Bronchus fibroblast of lung (primary cell): ENCODE measurements around the gene EIF5A. TPM values are rescaled to one million over a fixed set of nuclear protein-coding genes. Genes with fewer than 3 reads are reported as not detected.

Experiments
- total RNA-seq: library from RNA; depleted of rRNA; stranded (reverse); fragments of >200 nt; gene quantifications from 2 replicates; pipeline ENCODE4 v1.2.3, GENCODE V29; 2015

Gene EIF5A
- 783 and 934 TPM in 2 replicates for total RNA-seq

GRCh38 chr17:7306911-7307685 is at the start of gene EIF5A:
TSS of gene EIF5A (plus strand) at chr17:7307628. CDS start at chr17:7309636, 2,008 bp downstream.

GRCh38 chr17:7262192-7262934 is 45.1 kb upstream of the EIF5A start, which contains the start of gene CLDN7:
TSS of gene CLDN7 (minus strand) at chr17:7262478. CDS start at chr17:7262043, 435 bp downstream.

GRCh38 chr17:7281074-7281952 is 26.1 kb upstream of the EIF5A start, which contains the start of gene SLC2A4:
TSS of gene SLC2A4 (plus strand) at chr17:7281718. CDS start at chr17:7281935, 217 bp downstream.

GRCh38 chr17:7294614-7295153 is 12.7 kb upstream of the EIF5A start, which contains the start of gene YBX2:
TSS of gene YBX2 (minus strand) at chr17:7294639. CDS start at chr17:7294500, 139 bp downstream.

GRCh38 chr17:7314719-7315569 is 7.5 kb downstream of the EIF5A start, which contains the start of gene GPS2:
TSS of gene GPS2 (minus strand) at chr17:7315360. CDS start at chr17:7315052, 308 bp downstream.

GRCh38 chr17:7328840-7329373 is 21.5 kb downstream of the EIF5A start, which contains the start of gene NEURL4:
TSS of gene NEURL4 (minus strand) at chr17:7329335. CDS start at chr17:7329312, 23 bp downstream.

GRCh38 chr17:7336240-7337175 is 29.1 kb downstream of the EIF5A start, which contains the start of gene ACAP1:
TSS of gene ACAP1 (plus strand) at chr17:7336529. CDS start at chr17:7336735, 206 bp downstream.

GRCh38 chr17:7351665-7352502 is 44.5 kb downstream of the EIF5A start, which contains the start of gene KCTD11:
TSS of gene KCTD11 (plus strand) at chr17:7352162.

GRCh38 chr17:7355053-7355452 is 47.6 kb downstream of the EIF5A start, which contains the start of gene TMEM95:
TSS of gene TMEM95 (plus strand) at chr17:7355156. CDS start at chr17:7355205, 49 bp downstream.

Other genes with a start within 250 kb of the EIF5A start
- not detected in 2 replicates for gene CLEC10A, start 227.4 kb upstream of the EIF5A start, total RNA-seq
- not detected in 2 replicates for gene ASGR2, start 192.8 kb upstream of the EIF5A start, total RNA-seq
- gene ASGR1, start 128.3 kb upstream of the EIF5A start, total RNA-seq = 0.34 and 1.2 TPM in 2 replicates
- gene DLG4, start 87.8 kb upstream of the EIF5A start, total RNA-seq = 7.9 and 8.9 TPM in 2 replicates
- gene ACADVL, start 87.7 kb upstream of the EIF5A start, total RNA-seq = 179 and 194 TPM in 2 replicates
- gene DVL2, start 73.1 kb upstream of the EIF5A start, total RNA-seq = 57.5 and 65.3 TPM in 2 replicates
- 41.5 and 42.4 TPM in 2 replicates for gene PHF23, start 68.2 kb upstream of the EIF5A start, total RNA-seq
- gene GABARAP, start 65.2 kb upstream of the EIF5A start, total RNA-seq = 213 and 286 TPM in 2 replicates
- 58.0 and 67.5 TPM in 2 replicates for gene CTDNEP1, start 55.9 kb upstream of the EIF5A start, total RNA-seq
- 37.8 and 40.9 TPM in 2 replicates for gene ELP5, start 55.4 kb upstream of the EIF5A start, total RNA-seq
- gene CLDN7, start 45.1 kb upstream of the EIF5A start, total RNA-seq = 11.3 and 13.1 TPM in 2 replicates
- gene SLC2A4, start 25.9 kb upstream of the EIF5A start, total RNA-seq = 0.15 and 1.0 TPM in 2 replicates
- gene YBX2, start 13.0 kb upstream of the EIF5A start, total RNA-seq = 0.34 TPM in 1 of 2 replicates, not detected in the other
- gene GPS2, start 7.7 kb downstream of the EIF5A start, total RNA-seq = 70.6 and 96.3 TPM in 2 replicates
- gene NEURL4, start 21.7 kb downstream of the EIF5A start, total RNA-seq = 9.9 and 12.2 TPM in 2 replicates
- 0.50 and 1.2 TPM in 2 replicates for gene ACAP1, start 28.9 kb downstream of the EIF5A start, total RNA-seq
- gene KCTD11, start 44.5 kb downstream of the EIF5A start, total RNA-seq = 7.6 and 7.9 TPM in 2 replicates
- 0.15 TPM in 1 of 2 replicates, not detected in the other for gene TMEM95, start 47.5 kb downstream of the EIF5A start, total RNA-seq
- gene TNK1, start 73.5 kb downstream of the EIF5A start, total RNA-seq = under 0.01 TPM in 1 of 2 replicates, not detected in the other
- 43.9 and 45.8 TPM in 2 replicates for gene PLSCR3, start 86.9 kb downstream of the EIF5A start, total RNA-seq
- gene TMEM256, start 96.5 kb downstream of the EIF5A start, total RNA-seq = 213 and 214 TPM in 2 replicates
- 9.1 and 10.3 TPM in 2 replicates for gene NLGN2, start 100.2 kb downstream of the EIF5A start, total RNA-seq
- gene SPEM1, start 112.7 kb downstream of the EIF5A start, total RNA-seq = not detected in 2 replicates
- not detected in 2 replicates for gene SPEM2, start 118.0 kb downstream of the EIF5A start, total RNA-seq
- gene SPEM3, start 121.2 kb downstream of the EIF5A start, total RNA-seq = not detected in 2 replicates
- gene TMEM102, start 127.8 kb downstream of the EIF5A start, total RNA-seq = 2.2 and 3.5 TPM in 2 replicates
- gene FGF11, start 131.9 kb downstream of the EIF5A start, total RNA-seq = 0.30 TPM in 1 of 2 replicates, not detected in the other
- gene CHRNB1, start 137.4 kb downstream of the EIF5A start, total RNA-seq = 2.0 and 3.6 TPM in 2 replicates
- 15.3 and 16.6 TPM in 2 replicates for gene ZBTB4, start 172.0 kb downstream of the EIF5A start, total RNA-seq
- gene SLC35G6, start 173.8 kb downstream of the EIF5A start, total RNA-seq = not detected in 2 replicates
- 21.5 and 22.1 TPM in 2 replicates for gene POLR2A, start 176.7 kb downstream of the EIF5A start, total RNA-seq
- gene TNFSF12, start 241.4 kb downstream of the EIF5A start, total RNA-seq = 21.4 and 23.6 TPM in 2 replicates